Embryonic facial prominence (tissue), 1 donor: ENCODE measurements around the gene PRSS50.
"Not testable (repeated sequence)": the region's sequence is repeated elsewhere in the genome, so short reads cannot be mapped to it uniquely, and the experiment has no call there.

Experiments used
- DNase-seq: peaks from one replicate; pipeline ENCODE4 v3.0.0-alpha.2; 2016; ENCODE audit errors: extremely low spot score

The PRSS50 gene

DNA sequence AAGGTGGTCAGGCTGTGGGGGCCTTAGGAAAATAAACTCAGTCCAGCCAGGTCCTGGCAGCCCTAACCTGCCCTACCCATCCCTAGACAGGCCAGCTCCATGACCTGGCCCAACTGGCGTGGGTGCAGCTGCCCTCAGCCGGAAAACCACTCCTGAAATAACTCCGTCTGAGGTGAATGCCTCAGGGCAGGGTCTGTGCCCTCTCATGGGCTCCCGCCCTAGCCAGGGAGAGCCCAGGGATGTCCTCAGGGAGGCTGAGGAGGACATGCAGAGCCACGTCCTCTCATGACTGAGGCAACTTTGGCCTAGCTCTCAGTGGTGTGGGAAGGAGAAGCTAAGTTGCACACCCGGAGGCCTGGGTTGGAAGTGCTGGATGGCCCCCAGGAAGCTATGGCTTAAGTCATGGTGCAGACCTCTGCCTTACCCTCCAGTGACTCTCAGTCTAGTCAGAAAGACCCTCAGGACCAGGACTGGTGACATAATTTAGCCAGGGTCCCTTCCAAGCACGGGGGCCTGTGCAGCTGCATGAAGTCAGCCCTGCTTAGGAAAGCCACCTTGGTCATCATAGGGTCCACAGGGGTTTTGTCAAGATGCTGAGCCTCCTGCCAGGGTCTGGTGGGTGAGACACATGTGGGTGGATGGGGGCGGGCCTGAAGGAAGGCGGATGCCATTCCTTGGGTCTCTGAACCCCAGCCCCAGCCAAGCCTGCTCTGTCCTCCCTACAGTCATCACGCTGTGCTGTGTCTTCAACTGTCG, 9.1 kb downstream of the PRSS50 start:
- DNase-seq, result no peak

DNA sequence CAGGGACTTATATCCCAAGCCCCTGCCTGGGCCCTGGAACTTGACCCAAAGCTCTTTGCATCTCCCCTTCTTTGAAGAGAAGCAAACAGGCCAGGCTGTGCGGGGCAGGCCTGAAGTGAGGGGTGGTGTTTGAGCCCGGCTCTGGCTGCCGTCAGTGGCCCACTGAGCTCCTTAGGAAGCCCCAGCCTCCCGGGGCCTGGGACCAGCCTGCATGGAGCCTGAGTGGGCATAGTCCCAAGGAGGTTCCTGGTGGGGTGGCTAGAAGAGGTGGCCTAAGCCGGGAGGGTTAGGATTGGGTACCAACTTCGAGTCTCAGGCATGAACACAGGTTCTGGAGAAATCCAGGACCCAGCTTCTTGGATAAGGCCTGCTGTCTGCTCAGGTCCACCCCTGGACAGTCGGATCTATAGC, 10.1 kb downstream of the PRSS50 start:
- no peak for DNase-seq

DNA sequence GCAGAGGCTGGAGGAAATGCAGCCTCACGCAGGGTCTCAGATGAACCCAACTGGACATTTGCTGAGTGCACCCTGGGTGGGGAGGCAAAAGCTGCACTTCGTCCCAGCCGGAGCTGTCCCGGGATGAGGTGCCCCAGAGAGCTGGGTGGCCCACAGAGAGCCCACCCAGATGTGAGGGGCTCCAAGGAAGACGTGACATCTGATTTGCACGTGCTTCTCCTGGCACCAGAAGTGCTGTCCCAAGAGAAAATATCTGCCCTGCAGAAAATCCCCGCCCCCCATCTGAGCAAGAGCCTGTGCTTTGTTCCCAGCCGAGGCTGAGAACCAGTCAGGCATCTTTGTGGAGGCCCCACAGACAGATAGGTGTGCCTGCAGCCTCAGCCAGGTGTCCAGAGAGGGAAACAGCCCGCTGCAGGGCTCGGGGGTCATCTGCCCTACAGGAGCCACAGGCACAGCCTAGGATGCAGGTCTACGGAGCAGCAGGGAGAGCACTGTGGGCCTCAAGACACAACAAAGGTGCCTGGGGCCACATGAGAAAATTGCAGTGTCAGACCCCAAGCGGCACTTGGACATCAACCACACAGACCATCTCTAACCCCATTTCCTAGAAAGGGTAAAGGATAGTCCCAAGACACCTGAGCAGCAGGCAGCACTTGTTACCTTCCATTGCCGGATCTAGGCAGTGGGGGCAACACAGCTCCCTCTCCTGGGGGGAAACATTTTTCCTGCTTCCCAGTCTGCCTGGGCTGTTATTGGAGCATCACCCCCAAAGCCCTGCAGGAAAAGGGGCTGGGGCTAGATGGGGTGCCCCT, 10.7 kb downstream of the PRSS50 start:
- no peak for DNase-seq

DNA sequence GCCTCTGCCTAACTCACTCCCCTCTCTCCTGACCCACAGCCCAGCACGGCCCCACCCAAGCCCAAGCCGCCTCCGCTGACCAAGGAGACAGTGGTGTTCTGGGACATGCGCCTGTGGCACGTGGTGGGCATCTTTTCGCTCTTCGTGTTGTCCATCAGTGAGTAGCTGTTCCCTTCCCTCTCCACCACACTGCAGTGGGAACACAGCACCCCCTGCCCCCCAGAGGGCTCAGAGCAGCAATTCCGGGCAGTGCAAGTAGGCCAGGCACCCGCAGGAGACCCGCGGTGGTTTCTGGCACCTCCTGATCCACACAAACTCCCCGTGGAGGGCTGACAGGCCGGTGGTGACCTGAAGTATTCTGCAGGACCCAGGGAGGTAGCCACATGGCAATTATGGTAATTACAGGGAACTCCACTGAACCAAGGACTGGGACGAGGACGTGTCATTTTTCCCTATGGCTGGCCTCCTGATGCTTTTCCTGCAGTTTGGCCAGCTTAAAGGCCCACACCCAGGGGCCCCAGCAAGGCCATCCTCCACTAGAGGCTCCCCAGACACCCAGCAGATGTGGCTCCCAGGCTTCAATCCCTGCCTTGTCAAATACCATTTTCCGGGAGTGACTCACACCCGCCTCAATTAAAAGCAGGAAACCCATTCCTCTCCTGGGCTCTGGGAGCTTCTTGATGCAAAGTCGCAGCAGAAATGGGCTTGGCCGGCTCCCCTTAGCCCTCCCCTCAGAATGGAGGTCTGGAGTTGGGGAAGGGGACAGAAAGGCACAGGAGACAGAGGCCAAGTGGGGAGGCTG, 11.7 kb downstream of the PRSS50 start:
- no peak for DNase-seq

DNA sequence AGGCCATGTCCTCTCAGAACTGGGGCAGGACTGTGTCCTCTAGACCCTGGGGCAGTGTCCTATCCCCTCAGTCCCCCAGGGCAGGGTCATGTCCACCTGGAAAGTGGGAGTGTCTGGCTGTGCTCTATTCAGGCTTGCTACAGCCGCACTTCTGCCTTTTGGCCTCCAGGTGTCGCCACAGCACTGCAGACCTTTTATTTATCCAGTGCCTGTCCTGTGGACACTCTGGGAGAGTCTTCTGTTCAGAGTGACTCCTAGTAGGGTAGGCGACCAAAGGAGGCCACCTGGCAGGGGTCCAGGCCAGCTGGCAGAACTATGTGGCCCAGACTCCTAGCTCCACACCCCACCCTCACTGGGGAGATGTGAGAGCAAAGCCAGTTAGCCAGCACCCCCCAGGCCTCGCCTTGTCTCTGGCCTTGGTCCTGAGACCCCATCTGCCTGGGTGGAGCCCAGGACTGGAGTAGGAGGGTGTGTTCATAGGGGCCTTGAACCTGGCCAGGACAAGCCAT, 12.6 kb downstream of the PRSS50 start:
- no peak for DNase-seq

DNA sequence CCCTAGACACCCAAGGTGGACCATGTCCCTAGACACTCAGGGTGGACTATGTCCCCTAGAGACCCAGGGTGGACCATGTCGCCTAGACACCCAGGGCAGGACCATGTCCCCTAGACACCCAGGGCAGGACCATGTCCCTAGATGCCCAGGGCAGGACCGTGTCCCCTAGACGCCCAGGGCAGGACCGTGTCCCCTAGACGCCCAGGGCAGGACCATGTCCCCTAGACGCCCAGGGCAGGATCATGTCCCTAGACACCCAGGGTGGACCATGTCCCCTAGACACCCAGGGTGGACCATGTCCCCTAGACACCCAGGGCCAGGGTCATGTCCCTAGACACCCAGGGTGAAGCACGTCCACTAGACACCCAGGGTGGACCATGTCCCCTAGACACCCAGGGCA, 13.3 kb downstream of the PRSS50 start:
- not testable (repeated sequence) for DNase-seq

DNA sequence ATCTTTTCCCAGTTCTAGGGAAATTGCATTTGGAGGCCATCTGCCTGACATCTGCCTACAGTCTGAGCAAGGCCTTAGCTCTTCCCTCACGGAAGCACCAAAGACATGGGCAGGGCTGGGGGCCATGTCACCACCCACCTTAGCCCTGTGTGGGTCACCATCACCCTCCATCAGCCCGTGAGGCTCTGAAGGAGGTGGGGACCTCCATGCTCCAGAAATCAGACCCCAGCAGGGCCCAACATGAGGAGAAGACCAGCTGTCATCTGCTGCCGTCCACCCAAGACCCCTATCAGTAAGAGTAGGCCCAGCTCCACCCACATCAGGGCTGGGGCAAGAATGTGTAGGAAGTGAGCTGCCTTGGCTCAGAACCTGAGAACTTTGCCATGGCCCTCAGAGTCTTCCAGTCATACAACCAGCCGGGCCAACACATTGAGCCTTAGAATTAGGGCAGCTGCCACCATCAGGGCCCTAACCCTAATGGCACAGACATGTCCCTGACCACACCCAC, 14.6 kb downstream of the PRSS50 start:
- no peak for DNase-seq

DNA sequence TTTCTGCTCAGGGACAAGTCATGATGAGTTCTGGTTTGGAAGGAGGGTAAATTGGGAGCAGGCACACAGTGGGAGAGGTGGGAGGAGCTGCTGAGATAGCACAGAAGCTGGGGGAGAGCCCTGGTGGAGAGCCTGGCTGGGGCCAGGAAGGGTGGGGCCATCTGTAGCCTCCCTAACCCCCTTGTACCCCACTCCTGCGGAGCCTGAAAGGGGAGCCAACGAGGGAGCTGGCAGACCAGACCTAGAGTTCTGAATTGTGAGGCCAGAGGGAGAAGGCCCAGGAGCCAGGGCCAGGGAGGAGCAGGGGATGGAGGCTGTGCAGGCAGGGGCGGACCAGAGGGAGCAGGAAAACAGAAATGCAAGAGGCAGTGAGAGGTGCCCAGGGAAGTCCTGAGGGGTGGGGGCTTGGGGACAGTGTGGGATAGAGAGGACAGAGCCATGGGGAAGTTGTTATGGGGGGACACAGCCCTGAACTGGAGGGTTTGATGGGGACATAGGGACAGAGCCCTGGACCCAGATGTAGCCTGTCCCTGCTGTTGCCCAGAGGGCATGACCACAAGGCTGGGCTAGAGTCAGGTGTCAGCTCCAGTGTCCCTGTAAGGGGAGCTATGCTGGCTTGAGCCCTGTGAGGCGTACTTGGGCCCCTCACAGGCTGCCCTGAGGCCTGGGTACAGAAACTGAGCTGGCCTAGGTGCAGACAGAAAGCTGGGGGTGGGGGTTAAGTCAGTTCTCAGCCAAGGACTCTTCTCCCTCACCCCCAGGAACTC, 15.2 kb downstream of the PRSS50 start:
- no peak for DNase-seq

DNA sequence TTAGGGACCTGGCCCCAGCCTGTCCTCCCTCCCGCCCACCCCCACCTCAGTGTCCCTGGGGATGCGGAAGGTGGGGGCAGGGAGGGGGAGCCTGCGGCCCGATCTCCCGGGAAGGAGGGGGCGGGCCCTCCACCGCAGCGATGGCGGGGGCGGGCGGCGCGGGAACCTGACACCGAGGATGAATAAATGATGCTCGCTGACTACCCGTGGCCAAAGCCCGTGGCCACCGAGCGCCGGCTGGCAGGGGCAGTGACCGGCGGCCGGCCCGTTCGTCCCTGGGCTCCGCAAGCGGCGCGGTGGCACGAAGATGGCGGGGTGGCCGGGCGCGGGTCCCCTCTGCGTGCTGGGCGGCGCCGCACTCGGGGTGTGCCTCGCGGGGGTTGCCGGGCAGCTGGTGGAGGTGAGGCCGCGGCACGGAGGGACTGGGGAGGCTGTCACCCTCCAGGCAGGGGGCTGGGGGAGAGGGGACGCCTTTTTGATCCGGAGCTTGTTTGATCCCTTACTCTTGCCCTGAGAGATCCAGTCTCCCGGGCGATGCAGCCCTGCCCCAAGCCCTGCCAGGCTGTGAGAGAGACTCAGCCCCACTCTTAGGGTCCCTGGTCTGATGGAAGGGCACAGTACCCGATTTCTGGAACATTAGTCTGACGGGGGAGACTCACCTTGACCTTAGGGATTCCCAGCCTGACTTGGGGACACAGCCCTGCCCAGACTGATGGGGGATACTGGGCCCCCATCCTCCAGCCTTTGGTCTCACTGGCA, 16.3 kb downstream of the PRSS50 start, which contains the start of gene TMIE:
Gene TMIE (plus strand): TSS at position 212 of the 759 bp plus-strand sequence. CDS start 96 bp downstream, at position 308.
- DNase-seq, result no peak

DNA sequence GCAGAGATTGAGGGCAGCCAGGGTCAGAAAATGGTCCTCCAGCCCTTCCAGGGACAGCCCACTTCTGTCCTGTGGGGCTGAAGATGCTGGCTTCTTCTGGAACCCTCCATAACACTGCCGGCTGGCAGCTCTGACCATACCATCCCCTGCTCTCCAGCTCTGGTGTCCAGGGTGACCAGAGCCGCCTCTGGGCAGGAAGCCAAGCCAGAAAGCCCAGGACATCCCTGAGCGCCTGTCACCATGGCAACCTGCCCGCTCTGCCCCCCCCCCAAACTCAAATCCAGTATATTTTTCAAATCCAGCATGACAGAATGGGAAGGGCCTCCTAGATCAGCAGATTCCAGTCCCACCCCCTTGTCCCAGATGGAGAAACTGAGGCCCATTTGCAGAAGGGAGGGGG, 16.9 kb downstream of the PRSS50 start:
- no peak for DNase-seq

DNA sequence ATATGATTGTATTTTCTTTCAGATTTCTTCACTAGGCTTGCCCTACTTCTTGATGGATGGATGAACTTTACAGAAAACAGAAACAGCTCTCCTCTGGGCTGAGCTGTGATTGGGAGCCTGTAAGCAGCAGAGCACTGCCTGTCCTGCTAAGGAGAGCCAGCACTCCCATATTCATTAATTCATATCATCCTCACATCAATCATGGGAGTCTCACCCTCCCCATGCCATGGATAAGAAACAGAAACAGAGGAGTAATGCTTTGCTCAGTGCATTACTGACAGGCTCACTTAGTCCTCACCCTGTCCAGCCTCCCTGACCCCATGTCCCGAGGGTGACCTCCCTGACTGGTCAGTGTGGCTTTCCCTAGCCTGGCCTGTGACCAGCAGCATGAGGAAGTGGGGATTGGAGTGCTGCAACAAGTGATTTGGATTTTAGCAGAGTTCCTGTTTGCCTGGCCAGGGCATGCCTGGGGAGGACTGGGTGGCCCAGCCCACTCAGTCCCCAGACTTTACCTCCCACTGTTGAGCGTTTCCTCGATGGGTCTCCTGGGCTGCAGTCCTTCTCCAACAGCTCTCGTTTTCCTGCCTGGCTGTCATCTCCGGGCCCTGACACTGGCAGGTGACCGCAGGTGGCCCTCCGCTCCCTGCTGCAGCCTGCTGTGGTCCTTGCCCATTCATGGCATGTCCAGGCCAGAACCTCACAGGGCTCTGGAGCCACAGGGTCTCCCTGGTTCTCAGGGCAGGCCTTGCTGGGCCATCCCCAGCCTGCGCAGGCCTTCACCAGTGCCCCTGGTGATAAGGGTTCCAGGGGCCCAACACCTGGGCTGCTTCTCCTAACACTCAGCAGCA, 17.8 kb downstream of the PRSS50 start:
- no peak for DNase-seq

DNA sequence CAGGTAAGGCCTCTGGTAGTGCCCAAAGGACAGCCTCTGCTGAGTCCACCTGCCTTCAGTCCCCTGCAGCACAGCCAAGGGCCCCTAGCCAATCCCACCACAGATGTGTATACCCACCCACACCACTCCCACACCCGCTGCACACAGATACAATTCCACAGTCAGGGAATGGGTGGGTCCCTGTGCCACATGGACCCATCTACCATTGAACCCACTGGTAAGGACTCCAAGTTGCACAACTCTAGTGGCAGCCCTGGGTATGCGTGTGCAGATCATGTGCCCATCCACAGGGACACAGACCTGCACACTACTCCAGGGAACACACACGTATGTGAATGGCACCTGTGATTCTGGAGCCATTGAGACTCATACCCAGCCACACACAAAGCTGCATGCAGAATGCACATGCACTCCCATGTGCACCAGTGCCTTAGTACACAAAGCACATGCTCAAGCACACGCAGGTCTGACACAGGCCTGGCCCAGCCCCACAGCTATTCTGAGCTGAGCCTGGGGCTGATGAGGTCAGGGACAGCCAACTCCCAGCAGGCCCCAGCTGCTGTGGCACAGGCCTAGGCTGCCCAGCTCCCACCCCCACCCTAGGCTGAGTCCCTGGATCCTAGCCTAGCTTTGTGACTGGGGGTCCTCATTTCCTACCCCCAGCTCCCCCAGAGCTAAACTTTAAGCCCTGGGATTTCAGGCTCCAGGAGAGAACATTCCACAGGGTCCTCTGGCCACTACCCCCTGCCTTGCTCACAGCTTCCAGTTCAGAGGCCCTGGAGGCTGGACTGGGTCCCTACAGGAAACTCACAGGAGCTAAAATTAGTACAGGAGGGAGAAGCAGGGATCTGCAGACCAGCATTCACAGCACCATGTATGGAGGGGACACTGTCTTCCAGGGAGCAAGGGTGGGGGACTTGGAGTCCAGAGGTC, 21.4 kb downstream of the PRSS50 start:
- no peak for DNase-seq

DNA sequence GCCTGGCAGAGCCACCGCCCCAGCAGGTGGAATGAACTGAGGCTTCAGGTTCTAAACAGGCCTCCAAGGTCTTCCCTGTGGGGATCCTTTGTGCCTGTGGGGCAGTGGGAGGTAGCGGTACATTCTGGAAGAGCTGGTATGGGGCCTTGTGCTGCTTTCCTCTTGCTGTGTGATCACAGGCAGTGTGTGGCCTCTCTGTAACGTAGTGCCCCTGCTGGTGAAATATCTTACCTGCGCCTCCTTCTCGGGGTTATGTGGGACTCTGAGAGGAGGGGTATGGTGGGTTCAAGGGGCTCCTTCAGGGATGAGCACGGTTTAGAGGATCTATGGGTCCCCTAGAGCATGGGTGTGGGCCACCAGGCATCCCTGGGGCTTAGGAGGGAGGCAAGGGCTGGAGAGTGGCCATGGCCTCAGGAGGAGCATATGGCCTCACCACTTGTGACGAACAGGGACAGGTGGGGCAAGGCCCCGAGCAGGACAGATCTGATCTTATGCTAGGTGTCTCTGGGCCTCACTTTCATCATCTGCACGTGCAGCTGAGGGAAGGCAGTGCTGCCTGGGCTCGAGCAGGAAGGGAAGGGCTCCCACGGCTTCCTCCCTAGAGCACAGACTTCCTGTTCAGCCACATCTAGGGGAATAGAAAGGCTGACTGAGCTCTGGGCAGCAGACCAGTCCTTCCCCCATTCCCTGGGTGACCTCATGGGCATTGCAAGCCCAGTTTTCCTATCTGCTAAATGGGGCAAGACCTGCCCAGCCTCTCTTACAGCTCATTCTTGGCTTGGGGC, 22.3 kb downstream of the PRSS50 start:
- DNase-seq, result no peak

DNA sequence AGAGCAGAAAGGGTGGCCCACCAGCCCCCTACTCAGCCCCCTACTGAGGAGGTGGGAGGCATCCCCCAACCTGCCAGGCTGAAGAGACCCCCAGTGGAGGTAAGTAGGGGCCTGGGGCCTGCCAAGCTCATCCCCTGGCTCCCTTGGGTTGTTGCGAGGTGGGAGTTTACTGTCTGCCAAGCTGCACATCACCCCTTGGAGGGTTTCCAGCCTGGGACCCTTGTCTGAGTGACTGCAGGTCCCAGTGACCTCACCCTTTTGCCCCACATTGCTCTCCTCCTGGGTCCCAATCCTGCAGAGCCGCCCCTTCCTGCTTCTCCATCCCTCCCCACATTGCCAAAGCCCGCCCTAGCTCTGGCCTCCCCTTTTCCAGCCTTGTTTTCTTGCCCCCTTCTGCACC, 23.1 kb downstream of the PRSS50 start:
- DNase-seq, result no peak

DNA sequence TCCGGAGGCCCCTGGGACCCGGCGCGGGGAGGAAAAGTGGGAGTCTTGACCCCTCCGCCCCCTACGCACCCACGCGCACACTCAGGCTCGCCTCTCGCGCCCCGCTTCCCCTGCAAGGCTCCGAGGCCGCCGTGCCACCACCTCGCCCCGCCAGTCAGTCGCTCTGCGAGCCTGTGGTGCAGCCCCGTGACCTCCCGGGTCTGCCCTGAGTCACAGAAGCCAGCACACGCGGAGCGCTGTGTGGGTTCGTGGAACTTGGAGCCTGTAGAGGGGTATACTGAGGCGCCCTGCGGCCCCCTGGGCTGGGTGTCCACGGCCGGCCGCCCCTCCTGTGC, 23.8 kb downstream of the PRSS50 start:
- no peak for DNase-seq

DNA sequence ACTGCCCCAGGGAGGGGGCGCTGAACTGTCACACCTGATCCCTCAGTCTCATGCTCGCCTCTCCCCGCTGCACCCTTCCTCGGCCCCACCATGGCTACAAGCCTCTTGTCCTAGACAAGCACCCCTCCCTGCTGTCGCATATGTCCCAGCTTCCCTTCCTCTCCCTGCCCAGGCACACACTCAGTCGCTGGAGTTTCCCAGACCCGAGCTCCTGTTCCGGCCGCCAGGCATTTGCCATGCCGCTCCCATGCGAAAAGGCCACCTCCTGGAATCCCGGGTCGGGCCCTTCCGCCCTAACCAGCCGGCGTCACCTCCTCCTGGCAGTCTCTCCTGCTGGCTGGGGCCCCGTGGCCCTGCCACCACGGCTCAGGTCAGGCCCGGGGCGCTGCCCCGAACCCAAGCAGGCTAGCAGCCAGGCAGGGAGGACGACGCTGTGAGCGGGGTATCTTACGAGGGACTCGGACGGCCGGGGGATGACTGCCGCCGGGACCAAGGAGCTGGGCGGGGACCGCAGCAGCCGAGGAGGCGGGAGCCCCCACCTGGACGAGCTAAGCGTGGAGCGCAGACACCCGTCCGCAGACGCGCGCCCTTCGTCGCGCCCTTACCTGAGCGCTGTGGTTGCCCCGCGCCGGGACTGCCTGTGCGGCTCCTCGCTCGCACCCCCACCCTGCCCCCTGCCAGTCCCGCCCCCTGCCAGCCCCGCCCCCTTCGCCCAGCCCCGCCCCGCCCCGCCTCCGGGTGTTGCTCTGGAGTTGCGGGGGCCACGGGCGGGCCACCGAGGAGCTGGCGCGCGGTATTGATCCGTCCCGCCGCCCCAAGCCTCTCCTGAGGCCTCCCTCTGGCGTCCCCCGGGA, 24.4 kb downstream of the PRSS50 start, which contains the start of gene ALS2CL:
Gene ALS2CL (minus strand): TSS at position 642 of the 854 bp plus-strand sequence. CDS start 4,239 bp downstream, outside the sequence.
- DNase-seq, result no peak
